Activated CD4-positive, alpha-beta T cell treated with anti-CD3 and anti-CD28 coated beads for 4 hours (primary cell): ENCODE data around the gene ADAM12.
"Not testable (repeated sequence)": the region's sequence is repeated elsewhere in the genome, so short reads cannot be mapped to it uniquely, and the experiment has no call there.

Source experiments
- DNase-seq, 2 donors: peaks; one replicate each; pipeline ENCODE4 v3.0.0-alpha.2; 2020

ADAM12 gene

GRCh38 chr10:126073606-126074005 lies 314.7 kb downstream of the ADAM12 start:
- DNase-seq: no peak

- no peak for DNase-seq
Measured at GRCh38 chr10:126072622-126073021, 315.7 kb downstream of the ADAM12 start.

GRCh38 chr10:126070476-126071215 lies 317.6 kb downstream of the ADAM12 start:
- no peak for DNase-seq

GRCh38 chr10:126068322-126068721 lies 320.0 kb downstream of the ADAM12 start:
- DNase-seq: no peak

GRCh38 chr10:126066456-126066855 lies 321.8 kb downstream of the ADAM12 start:
- no peak for DNase-seq

- no peak for DNase-seq
Measured at GRCh38 chr10:126065751-126066377, 322.4 kb downstream of the ADAM12 start.

GRCh38 chr10:126064512-126064911 lies 323.8 kb downstream of the ADAM12 start:
- DNase-seq: no peak

- DNase-seq: no peak
Measured at GRCh38 chr10:126063353-126063791, 324.9 kb downstream of the ADAM12 start.

- no peak for DNase-seq
Measured at GRCh38 chr10:126062131-126063032, 325.9 kb downstream of the ADAM12 start.

GRCh38 chr10:126061526-126061925 lies 326.8 kb downstream of the ADAM12 start:
- no peak for DNase-seq

- no peak for DNase-seq
Measured at GRCh38 chr10:126060261-126060931, 327.9 kb downstream of the ADAM12 start.

GRCh38 chr10:126059076-126059826 lies 329.0 kb downstream of the ADAM12 start:
- no peak for DNase-seq

- no peak for DNase-seq
Measured at GRCh38 chr10:126058507-126058906, 329.8 kb downstream of the ADAM12 start.

GRCh38 chr10:126058104-126058503 lies 330.2 kb downstream of the ADAM12 start:
- no peak for DNase-seq

- DNase-seq: no peak
Measured at GRCh38 chr10:126057494-126057893, 330.8 kb downstream of the ADAM12 start.

GRCh38 chr10:126054191-126054590 lies 334.1 kb downstream of the ADAM12 start:
- DNase-seq: no peak

- DNase-seq: no peak
Measured at GRCh38 chr10:126052171-126052570, 336.1 kb downstream of the ADAM12 start.

GRCh38 chr10:126049759-126050700 lies 338.2 kb downstream of the ADAM12 start:
- DNase-seq: no peak

GRCh38 chr10:126047749-126048148 lies 340.5 kb downstream of the ADAM12 start:
- not testable (repeated sequence) for DNase-seq

GRCh38 chr10:126046831-126047230 lies 341.4 kb downstream of the ADAM12 start:
- DNase-seq: no peak

GRCh38 chr10:126045861-126046260 lies 342.4 kb downstream of the ADAM12 start:
- no peak for DNase-seq
